B cell (primary cell): ENCODE measurements around the gene BUD31. TPM values are rescaled to one million over a fixed set of nuclear protein-coding genes. Genes with fewer than 3 reads are reported as not detected.

Experiments used
- ATAC-seq: fragments of 200-7000 bp; cut with Tn5 transposase; one replicate; pipeline ENCODE4 v1.10.0; 2021; ENCODE audit warnings: low read depth, mild to moderate bottlenecking, moderate number of reproducible peaks, moderate library complexity
- CTCF ChIA-PET: fragments of 350-600 bp; sonication (Branson Sonifier 250); formaldehyde crosslinking; loops from one replicate; lab custom pipeline; 2021; ENCODE audit warnings: antibody characterized with exemption, inconsistent platforms; lab: Charles Lee
- POLR2A ChIA-PET: fragments of 350-600 bp; sonication (Branson Sonifier 250); formaldehyde crosslinking; loops from one replicate; lab custom pipeline; 2021; ENCODE audit warnings: antibody characterized with exemption; lab: Charles Lee
- DNase-seq: peaks from one replicate; pipeline ENCODE4 v3.0.0; 2013
- H2AFZ ChIP-seq: 2 replicates; pipeline ENCODE4 v1.6.1; 2012; ENCODE audit warnings: mild to moderate bottlenecking, low read depth, low read length; ENCODE audit not compliant: insufficient read depth, poor library complexity, severe bottlenecking
- H3K27ac ChIP-seq, 2 donors: 1 replicate in 1 of 2; 2 replicates in 1 of 2; pipeline ENCODE4 v1.5.1; 2012 to 2013; ENCODE audit warnings: low read length in 2 of 2, mild to moderate bottlenecking in 2 of 2, moderate library complexity in 1 of 2
- H3K27me3 ChIP-seq, 4 experiments: fragments of 200-600 bp in 1 of 4; sonication (generic) in 1 of 4; replicated peaks in 1 of 4; 1 replicate in 2 of 4; 2 replicates in 2 of 4; pipeline versions ENCODE4 v1.6.1 to v1.7.0; 2013 to 2016; ENCODE audit warnings: low read length in 3 of 4, mild to moderate bottlenecking in 2 of 4, mixed read lengths in 1 of 4, moderate library complexity in 1 of 4; ENCODE audit not compliant: insufficient read depth in 4 of 4, control insufficient read depth in 3 of 4; ENCODE audit errors: control extremely low read depth in 1 of 4
- H3K36me3 ChIP-seq, 2 experiments: replicated peaks in 1 of 2; 1 replicate in 1 of 2; 2 replicates in 1 of 2; pipeline versions ENCODE4 v1.6.1 to v1.7.1; 2013; ENCODE audit warnings: low read length in 1 of 2; ENCODE audit not compliant: insufficient read depth in 2 of 2, control insufficient read depth in 1 of 2; ENCODE audit errors: control extremely low read depth in 1 of 2, extremely low read depth in 1 of 2
- H3K4me1 ChIP-seq, 2 donors: fragments of 200-600 bp in 1 of 2; sonication (generic) in 1 of 2; 1 replicate in 1 of 2; 2 replicates in 1 of 2; pipeline versions ENCODE4 v1.5.1 to v1.6.1; 2013 to 2017; ENCODE audit warnings: low read length in 2 of 2; ENCODE audit not compliant: control insufficient read depth in 2 of 2, insufficient read depth in 2 of 2
- H3K4me2 ChIP-seq: replicated peaks from 2 replicates; pipeline ENCODE3; 2012; ENCODE audit warnings: mild to moderate bottlenecking, low read depth, low read length; ENCODE audit not compliant: poor library complexity, severe bottlenecking
- H3K4me3 ChIP-seq, 5 experiments: fragments of 200-600 bp in 1 of 5; sonication (generic) in 1 of 5; 1 replicate in 3 of 5; 2 replicates in 2 of 5; pipeline versions ENCODE4 v1.5.1 to v1.7.0; 2011 to 2016; ENCODE audit warnings: low read length in 4 of 5, mild to moderate bottlenecking in 4 of 5, low read depth in 2 of 5, control low read depth in 1 of 5, moderate library complexity in 1 of 5; ENCODE audit not compliant: insufficient read depth in 1 of 5; ENCODE audit errors: control extremely low read depth in 1 of 5, extremely low read depth in 1 of 5
- H3K79me2 ChIP-seq: fragments of 200-600 bp; sonication (generic); one replicate; pipeline ENCODE4 v1.6.0; 2016; ENCODE audit warnings: low read length; ENCODE audit not compliant: control insufficient read depth, insufficient read depth
- H3K9ac ChIP-seq: fragments of 200-600 bp; sonication (generic); 2 replicates; pipeline ENCODE4 v1.6.1; 2017; ENCODE audit warnings: mild to moderate bottlenecking, low read length, moderate library complexity
- H3K9me3 ChIP-seq, 3 donors: one replicate each; pipeline versions ENCODE4 v1.6.1 to v1.7.1; 2013; ENCODE audit warnings: low read length in 2 of 3; ENCODE audit not compliant: control insufficient read depth in 2 of 3, insufficient read depth in 1 of 3; ENCODE audit errors: control extremely low read depth in 1 of 3
- H4K20me1 ChIP-seq: 2 replicates; pipeline ENCODE4 v1.6.0; 2012; ENCODE audit warnings: mild to moderate bottlenecking, low read length; ENCODE audit not compliant: insufficient read depth, control insufficient read depth, poor library complexity, severe bottlenecking
- H3K27ac Mint-ChIP-seq: one replicate; pipeline ENCODE4 v1.8.0; 2021; ENCODE audit warnings: mixed read lengths
- H3K27me3 Mint-ChIP-seq: one replicate; pipeline ENCODE4 v1.8.0; 2021; ENCODE audit warnings: mixed read lengths
- H3K4me1 Mint-ChIP-seq: one replicate; pipeline ENCODE4 v1.8.0; 2021; ENCODE audit warnings: mixed read lengths
- H3K4me3 Mint-ChIP-seq: one replicate; pipeline ENCODE4 v1.8.0; 2021; ENCODE audit warnings: mixed read lengths
- H3K9me3 Mint-ChIP-seq: one replicate; pipeline ENCODE4 v1.8.0; 2022; ENCODE audit warnings: mixed read lengths; ENCODE audit not compliant: insufficient read depth
- EZH2 ChIP-seq: IDR thresholded peaks from 2 replicates; pipeline ENCODE4 v1.6.1; 2012; ENCODE audit warnings: borderline replicate concordance, low read depth, mild to moderate bottlenecking, moderate library complexity, low read length; ENCODE audit not compliant: insufficient read depth, poor library complexity, severe bottlenecking
- WGBS: methylation state at CpG from one replicate; pipeline ENCODE4 v1.1.5; 2013; ENCODE audit warnings: missing lambda C conversion rate; ENCODE audit not compliant: insufficient coverage; 5-methylcytosine and 5-hydroxymethylcytosine counted together
- intact Hi-C: fragments of 100-400 bp; cut with micrococcal nuclease; formaldehyde crosslinking; loops from one replicate; pipeline ENCODE4 v1.10.0; 2022
- polyA plus RNA-seq: library from polyadenylated mRNA; depleted of rRNA; stranded (reverse); fragments of >200 nt; gene quantifications from 2 replicates; pipeline ENCODE4 v1.2.3, GENCODE V29; 2012
- total RNA-seq, 2 donors: library from RNA; stranded (reverse); fragments of 120-200 nt in 1 of 2; gene quantifications; 1 replicate in 1 of 2; 2 replicates in 1 of 2; pipeline versions ENCODE4 v1.2.3 to v1.2.4, GENCODE V29; 2013 to 2022
- TF ChIP-seq, protein P1 (sequence below): fragments of 200-600 bp; IDR thresholded peaks from one replicate; pipeline ENCODE4 v1.8.0; 2022; ENCODE audit warnings: antibody characterized with exemption, mild to moderate bottlenecking

Gene BUD31
- total and polyA plus RNA-seq, 2 donors (not counting 1 experiment from before 2014, with no cell fraction given) = 57.8 to 69.4 TPM

DNA sequence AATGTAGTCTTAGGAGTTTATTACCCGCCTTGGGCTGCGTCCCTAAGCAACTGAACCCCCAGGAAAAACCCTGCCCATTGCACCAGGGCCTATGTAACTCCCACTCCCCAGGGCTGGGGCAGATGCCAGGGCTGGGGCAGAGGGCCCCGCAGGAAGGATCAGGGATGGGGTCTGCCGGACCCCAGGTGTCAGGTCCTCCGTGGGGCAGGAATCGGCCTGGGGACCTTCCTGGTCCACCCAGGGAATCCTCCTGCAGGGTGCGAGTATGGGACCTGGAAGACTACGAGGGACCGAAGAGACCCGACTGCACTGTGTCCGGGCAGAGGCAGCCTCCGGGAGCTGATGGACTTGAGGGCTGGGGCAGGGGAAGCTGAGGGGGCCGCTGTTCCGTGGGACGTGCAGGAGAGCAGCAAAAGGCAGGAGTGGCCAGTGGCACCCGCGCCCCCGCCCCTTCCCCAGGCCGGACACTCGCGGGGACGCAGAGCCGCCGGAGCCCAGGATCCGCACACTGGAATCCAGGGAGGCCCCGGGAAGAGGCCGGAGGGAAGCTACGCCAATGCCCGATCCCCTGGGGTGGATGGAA is 59.7 kb downstream of the BUD31 start:
- Histone ChIP-seq H3K79me2 (peaks cover 40% of the 10 kb centered on the region), H3K4me3 (no peak overlapping the region), H2AFZ (no peak overlapping the region), H3K27me3 (no peaks in the 10 kb centered on the region), H3K36me3 (peaks cover 0 to 5% of the 10 kb centered on the region in 2 experiments), H3K27ac (no peak overlapping the region), H3K9ac (no peak overlapping the region), H3K9me3 (no peaks in the 10 kb centered on the region), H3K4me1 (peaks cover 11 to 30% of the 10 kb centered on the region in 2 donors), H3K4me2 (no peak overlapping the region), H4K20me1 (no peaks in the 10 kb centered on the region)
- 88% methylated on average over 27 of the region's 29 CpGs for WGBS
- intact Hi-C loops = no loop called here
- Mint-ChIP-seq H3K27ac (no peak overlapping the region), H3K9me3 (no peaks in the 10 kb centered on the region), H3K4me1 (peaks cover 32% of the 10 kb centered on the region), H3K27me3 (no peaks in the 10 kb centered on the region), H3K4me3 (no peak overlapping the region)
- TF ChIP-seq EZH2 = no peak
- TF ChIP-seq, protein P1, sequence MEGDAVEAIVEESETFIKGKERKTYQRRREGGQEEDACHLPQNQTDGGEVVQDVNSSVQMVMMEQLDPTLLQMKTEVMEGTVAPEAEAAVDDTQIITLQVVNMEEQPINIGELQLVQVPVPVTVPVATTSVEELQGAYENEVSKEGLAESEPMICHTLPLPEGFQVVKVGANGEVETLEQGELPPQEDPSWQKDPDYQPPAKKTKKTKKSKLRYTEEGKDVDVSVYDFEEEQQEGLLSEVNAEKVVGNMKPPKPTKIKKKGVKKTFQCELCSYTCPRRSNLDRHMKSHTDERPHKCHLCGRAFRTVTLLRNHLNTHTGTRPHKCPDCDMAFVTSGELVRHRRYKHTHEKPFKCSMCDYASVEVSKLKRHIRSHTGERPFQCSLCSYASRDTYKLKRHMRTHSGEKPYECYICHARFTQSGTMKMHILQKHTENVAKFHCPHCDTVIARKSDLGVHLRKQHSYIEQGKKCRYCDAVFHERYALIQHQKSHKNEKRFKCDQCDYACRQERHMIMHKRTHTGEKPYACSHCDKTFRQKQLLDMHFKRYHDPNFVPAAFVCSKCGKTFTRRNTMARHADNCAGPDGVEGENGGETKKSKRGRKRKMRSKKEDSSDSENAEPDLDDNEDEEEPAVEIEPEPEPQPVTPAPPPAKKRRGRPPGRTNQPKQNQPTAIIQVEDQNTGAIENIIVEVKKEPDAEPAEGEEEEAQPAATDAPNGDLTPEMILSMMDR = no peak
- ATAC-seq = no peak
- CTCF ChIA-PET = no interaction called here
- POLR2A ChIA-PET = interaction anchor here (0.6 to 0.7 kb wide), 2 partner anchors 87 to 451 kb away, joined by 4 to 5 read pairs; partner anchors contain the start of gene TRIM4
- DNase-seq = no peak

Other genes starting within 250 kb of the BUD31 start
- not detected in 2 replicates for gene KPNA7, start 200.9 kb upstream of the BUD31 start, total RNA-seq
- gene KPNA7, start 200.9 kb upstream of the BUD31 start, polyA plus RNA-seq = not detected in 2 replicates
- not detected in 2 replicates for gene MYH16, start 136.1 kb upstream of the BUD31 start, total RNA-seq
- gene MYH16, start 136.1 kb upstream of the BUD31 start, polyA plus RNA-seq = not detected in 2 replicates
- gene ARPC1A, start 83.1 kb upstream of the BUD31 start, total RNA-seq = 41.7 and 47.8 TPM in 2 replicates
- 35.0 and 45.5 TPM in 2 replicates for gene ARPC1A, start 83.1 kb upstream of the BUD31 start, polyA plus RNA-seq
- gene ARPC1B, start 34.2 kb upstream of the BUD31 start, total RNA-seq = 142 and 164 TPM in 2 replicates
- 520 and 563 TPM in 2 replicates for gene ARPC1B, start 34.2 kb upstream of the BUD31 start, polyA plus RNA-seq
- gene PDAP1, start 372 bp upstream of the BUD31 start, total RNA-seq = 60.4 and 61.7 TPM in 2 replicates
- gene PDAP1, start 372 bp upstream of the BUD31 start, polyA plus RNA-seq = 19.2 and 51.5 TPM in 2 replicates
- gene PTCD1, start 29.8 kb downstream of the BUD31 start, total RNA-seq = 10.2 and 14.8 TPM in 2 replicates
- 8.5 and 9.7 TPM in 2 replicates for gene PTCD1, start 29.8 kb downstream of the BUD31 start, polyA plus RNA-seq
- 60.0 and 63.2 TPM in 2 replicates for gene CPSF4, start 30.0 kb downstream of the BUD31 start, total RNA-seq
- gene CPSF4, start 30.0 kb downstream of the BUD31 start, polyA plus RNA-seq = 52.9 and 68.9 TPM in 2 replicates
- 108 and 135 TPM in 2 replicates for gene ATP5MF, start 57.2 kb downstream of the BUD31 start, total RNA-seq
- gene ATP5MF, start 57.2 kb downstream of the BUD31 start, polyA plus RNA-seq = 835 and 963 TPM in 2 replicates
- 36.7 and 37.3 TPM in 2 replicates for gene ZNF789, start 63.9 kb downstream of the BUD31 start, total RNA-seq
- gene ZNF789, start 63.9 kb downstream of the BUD31 start, polyA plus RNA-seq = 16.4 and 19.8 TPM in 2 replicates
- gene ZNF394, start 91.3 kb downstream of the BUD31 start, total RNA-seq = 80.7 and 86.2 TPM in 2 replicates
- gene ZNF394, start 91.3 kb downstream of the BUD31 start, polyA plus RNA-seq = 50.5 and 96.5 TPM in 2 replicates
- 10.9 and 11.7 TPM in 2 replicates for gene ZKSCAN5, start 95.7 kb downstream of the BUD31 start, total RNA-seq
- 3.1 and 3.3 TPM in 2 replicates for gene ZKSCAN5, start 95.7 kb downstream of the BUD31 start, polyA plus RNA-seq
- gene FAM200A, start 143.1 kb downstream of the BUD31 start, total RNA-seq = 11.9 and 12.8 TPM in 2 replicates
- 1.6 and 2.1 TPM in 2 replicates for gene FAM200A, start 143.1 kb downstream of the BUD31 start, polyA plus RNA-seq
- gene ZNF655, start 149.7 kb downstream of the BUD31 start, total RNA-seq = 150 and 154 TPM in 2 replicates
- gene ZNF655, start 149.7 kb downstream of the BUD31 start, polyA plus RNA-seq = 125 and 178 TPM in 2 replicates
- gene TMEM225B, start 189.3 kb downstream of the BUD31 start, total RNA-seq = 0.86 and 1.6 TPM in 2 replicates
- gene TMEM225B, start 189.3 kb downstream of the BUD31 start, polyA plus RNA-seq = 0.61 and 0.95 TPM in 2 replicates
- 37.1 and 39.5 TPM in 2 replicates for gene ZSCAN25, start 208.0 kb downstream of the BUD31 start, total RNA-seq
- gene ZSCAN25, start 208.0 kb downstream of the BUD31 start, polyA plus RNA-seq = 11.8 and 14.7 TPM in 2 replicates